Measurements from ENCODE around the gene LIN28B.
"Not testable (repeated sequence)": the region's sequence is repeated elsewhere in the genome, so short reads cannot be mapped to it uniquely, and the experiment has no call there.

LIN28B gene

DNA sequence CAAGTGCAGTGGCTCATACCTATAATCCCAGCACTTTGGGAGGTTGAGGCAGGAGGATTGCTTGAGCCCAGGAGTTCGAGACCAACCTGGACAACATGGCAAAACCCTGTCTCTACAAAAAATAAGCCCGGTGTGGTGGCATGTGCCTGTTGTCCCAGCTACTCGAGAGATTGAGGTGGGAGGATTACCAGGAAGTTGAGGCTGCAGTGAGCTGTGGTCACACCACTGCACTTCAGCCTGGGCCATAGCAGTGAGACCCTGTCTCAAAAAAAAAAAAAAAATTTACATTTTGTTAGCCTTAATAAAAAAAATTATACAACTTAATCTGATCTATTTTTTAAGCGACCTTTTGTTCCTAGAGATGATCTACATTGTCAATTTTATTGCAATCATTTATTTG is 56.6 kb downstream of the LIN28B start:
- H3K4me3 ChIP-seq (ENCODE audit: low read length in 2 of 2); H3K36me3 ChIP-seq (ENCODE audit: control insufficient read depth in 2 of 2, insufficient read depth in 2 of 2, low read length in 2 of 2); H3K4me1 ChIP-seq (ENCODE audit: control insufficient read depth in 2 of 2, insufficient read depth in 2 of 2, low read length in 2 of 2); H3K27ac ChIP-seq (ENCODE audit: low read depth in 2 of 2, low read length in 2 of 2); H3K9me3 ChIP-seq (ENCODE audit: control insufficient read depth in 2 of 2, low read length in 2 of 2); H3K27me3 ChIP-seq (ENCODE audit: control insufficient read depth in 2 of 2, insufficient read depth in 2 of 2, low read length in 2 of 2); H3K9ac ChIP-seq (ENCODE audit: low read depth in 1 of 2, low read length in 2 of 2): not testable (repeated sequence)

DNA sequence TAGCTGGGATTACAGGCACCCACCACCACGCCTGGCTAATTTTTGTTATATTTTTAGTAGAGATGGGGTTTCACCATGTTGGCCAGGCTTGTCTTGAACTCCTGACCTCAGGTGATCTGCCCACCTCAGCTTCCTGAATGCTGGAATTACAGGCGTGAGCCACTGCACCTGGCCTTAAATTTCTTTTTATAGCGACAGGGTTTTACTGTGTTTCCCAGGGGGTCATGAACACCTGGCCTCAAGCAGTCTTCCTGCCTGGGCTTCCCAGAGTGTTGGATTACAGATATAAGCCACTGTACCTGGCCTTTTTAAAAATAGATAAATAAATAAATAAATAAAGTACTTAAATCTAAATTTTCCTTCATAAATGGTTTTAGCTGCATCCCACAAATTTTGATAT is 57.5 kb downstream of the LIN28B start:
- Histone ChIP-seq H3K9me3 (ENCODE audit: control insufficient read depth in 2 of 2, low read length in 2 of 2) (no peaks in the 10 kb centered on the region), H3K4me3 (ENCODE audit: low read length in 2 of 2) (no peak overlapping the region), H3K4me1 (ENCODE audit: control insufficient read depth in 2 of 2, insufficient read depth in 2 of 2, low read length in 2 of 2) (no peaks in the 10 kb centered on the region), H3K27ac (ENCODE audit: low read depth in 2 of 2, low read length in 2 of 2) (no peak overlapping the region), H3K27me3 (ENCODE audit: control insufficient read depth in 2 of 2, insufficient read depth in 2 of 2, low read length in 2 of 2) (no peaks in the 10 kb centered on the region), H3K9ac (ENCODE audit: low read depth in 1 of 2, low read length in 2 of 2) (no peak overlapping the region), H3K36me3 (ENCODE audit: control insufficient read depth in 2 of 2, insufficient read depth in 2 of 2, low read length in 2 of 2) (no peaks in the 10 kb centered on the region)

DNA sequence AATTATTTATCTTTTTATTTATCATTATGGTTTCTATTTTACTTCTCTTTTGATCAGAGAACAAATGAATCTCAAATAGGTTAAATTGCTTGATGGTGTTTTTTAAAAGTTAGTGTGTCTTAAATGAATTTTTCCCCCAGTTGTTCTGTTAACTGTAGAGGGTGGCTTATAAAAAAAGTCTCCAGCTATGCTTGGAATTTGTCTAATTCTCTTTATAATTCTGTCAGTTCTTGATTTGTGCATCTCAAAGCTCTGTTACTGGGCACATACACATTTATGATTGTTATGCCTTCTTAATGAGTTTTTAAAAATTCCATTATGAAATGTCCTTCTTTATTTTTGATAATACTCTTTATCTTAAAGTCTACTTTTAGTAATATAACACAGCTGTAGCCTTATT is 58.0 kb downstream of the LIN28B start:
- Histone ChIP-seq H3K4me3 (ENCODE audit: low read length in 2 of 2) (no peak overlapping the region), H3K27me3 (ENCODE audit: control insufficient read depth in 2 of 2, insufficient read depth in 2 of 2, low read length in 2 of 2) (no peaks in the 10 kb centered on the region), H3K4me1 (ENCODE audit: control insufficient read depth in 2 of 2, insufficient read depth in 2 of 2, low read length in 2 of 2) (no peaks in the 10 kb centered on the region), H3K9me3 (ENCODE audit: control insufficient read depth in 2 of 2, low read length in 2 of 2) (no peaks in the 10 kb centered on the region), H3K36me3 (ENCODE audit: control insufficient read depth in 2 of 2, insufficient read depth in 2 of 2, low read length in 2 of 2) (no peaks in the 10 kb centered on the region), H3K27ac (ENCODE audit: low read depth in 2 of 2, low read length in 2 of 2) (no peak overlapping the region), H3K9ac (ENCODE audit: low read depth in 1 of 2, low read length in 2 of 2) (no peak overlapping the region)

DNA sequence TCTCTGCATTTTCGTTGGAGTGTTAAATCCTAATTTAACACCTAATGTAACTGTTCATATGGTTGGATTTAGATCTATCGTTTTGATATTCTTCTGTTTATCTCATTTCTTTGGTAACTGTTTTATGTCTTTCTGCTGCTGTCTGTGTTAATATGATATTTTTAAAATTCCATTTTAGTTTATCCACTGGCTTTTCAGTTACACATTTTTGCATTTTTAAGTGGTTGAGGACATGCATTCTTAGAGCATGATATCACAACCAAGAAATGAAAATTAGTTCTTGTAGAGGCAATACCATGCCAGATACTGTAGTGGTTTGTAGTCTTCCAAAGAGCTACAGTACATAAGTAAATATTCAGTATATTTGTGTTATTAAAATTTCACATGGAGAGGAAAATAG is 58.6 kb downstream of the LIN28B start:
- no peak overlapping the region for H3K4me3 ChIP-seq (ENCODE audit: low read length in 2 of 2)
- H3K27me3 ChIP-seq (ENCODE audit: control insufficient read depth in 2 of 2, insufficient read depth in 2 of 2, low read length in 2 of 2) = no peaks in the 10 kb centered on the region
- no peak overlapping the region for H3K27ac ChIP-seq (ENCODE audit: low read depth in 2 of 2, low read length in 2 of 2)
- H3K36me3 ChIP-seq (ENCODE audit: control insufficient read depth in 2 of 2, insufficient read depth in 2 of 2, low read length in 2 of 2) = no peaks in the 10 kb centered on the region
- no peak overlapping the region for H3K9ac ChIP-seq (ENCODE audit: low read depth in 1 of 2, low read length in 2 of 2)
- no peaks in the 10 kb centered on the region for H3K4me1 ChIP-seq (ENCODE audit: control insufficient read depth in 2 of 2, insufficient read depth in 2 of 2, low read length in 2 of 2)
- H3K9me3 ChIP-seq (ENCODE audit: control insufficient read depth in 2 of 2, low read length in 2 of 2) = no peaks in the 10 kb centered on the region

DNA sequence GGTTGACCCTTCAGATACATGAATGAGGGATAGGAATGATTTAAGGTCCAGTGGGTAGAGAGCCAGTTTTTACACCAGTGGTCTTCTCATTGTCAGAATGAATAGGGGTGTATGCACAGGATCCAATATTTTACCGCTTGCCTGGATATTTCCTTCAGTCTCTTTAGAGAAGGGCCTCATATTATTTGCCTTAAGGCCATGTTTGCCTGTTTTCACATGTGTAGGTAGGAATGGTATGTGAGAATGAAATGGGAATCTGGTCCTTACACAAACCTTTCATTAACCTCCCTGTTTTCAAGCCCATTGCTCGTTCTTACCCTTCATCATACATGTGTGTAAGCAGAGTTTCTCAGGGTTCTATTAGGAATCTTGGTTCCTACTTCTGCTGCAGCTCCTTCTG is 62.4 kb downstream of the LIN28B start:
- H3K9me3 ChIP-seq (ENCODE audit: control insufficient read depth in 2 of 2, low read length in 2 of 2) = no peaks in the 10 kb centered on the region
- H3K4me1 ChIP-seq (ENCODE audit: control insufficient read depth in 2 of 2, insufficient read depth in 2 of 2, low read length in 2 of 2) = no peaks in the 10 kb centered on the region
- no peak overlapping the region for H3K4me3 ChIP-seq (ENCODE audit: low read length in 2 of 2)
- H3K27me3 ChIP-seq (ENCODE audit: control insufficient read depth in 2 of 2, insufficient read depth in 2 of 2, low read length in 2 of 2) = no peaks in the 10 kb centered on the region
- H3K9ac ChIP-seq (ENCODE audit: low read depth in 1 of 2, low read length in 2 of 2) = no peak overlapping the region
- H3K27ac ChIP-seq (ENCODE audit: low read depth in 2 of 2, low read length in 2 of 2) = no peak overlapping the region
- H3K36me3 ChIP-seq (ENCODE audit: control insufficient read depth in 2 of 2, insufficient read depth in 2 of 2, low read length in 2 of 2) = no peaks in the 10 kb centered on the region

DNA sequence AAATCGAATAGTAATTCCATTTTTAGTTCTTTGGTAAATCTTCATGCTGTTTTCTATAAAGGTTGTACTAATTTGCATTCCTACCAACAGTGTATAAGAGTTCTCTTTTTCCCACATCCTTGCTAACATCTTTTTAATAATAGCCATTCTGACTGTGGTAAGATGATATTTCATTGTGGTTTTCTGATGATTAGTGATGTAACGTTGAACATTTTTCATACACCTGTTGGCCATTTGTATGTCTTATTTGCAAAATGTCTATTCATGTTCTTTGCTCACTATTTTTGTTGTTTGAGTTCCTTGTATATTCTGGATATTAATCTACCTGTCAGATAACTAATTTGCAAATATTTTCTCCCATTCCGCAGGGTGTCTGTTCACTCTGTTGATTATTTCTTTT is 64.5 kb downstream of the LIN28B start:
- no peaks in the 10 kb centered on the region for H3K4me1 ChIP-seq (ENCODE audit: control insufficient read depth in 2 of 2, insufficient read depth in 2 of 2, low read length in 2 of 2)
- no peak overlapping the region for H3K27ac ChIP-seq (ENCODE audit: low read depth in 2 of 2, low read length in 2 of 2)
- H3K36me3 ChIP-seq (ENCODE audit: control insufficient read depth in 2 of 2, insufficient read depth in 2 of 2, low read length in 2 of 2) = no peaks in the 10 kb centered on the region
- H3K9ac ChIP-seq (ENCODE audit: low read depth in 1 of 2, low read length in 2 of 2) = no peak overlapping the region
- no peaks in the 10 kb centered on the region for H3K9me3 ChIP-seq (ENCODE audit: control insufficient read depth in 2 of 2, low read length in 2 of 2)
- H3K27me3 ChIP-seq (ENCODE audit: control insufficient read depth in 2 of 2, insufficient read depth in 2 of 2, low read length in 2 of 2) = no peaks in the 10 kb centered on the region
- no peak overlapping the region for H3K4me3 ChIP-seq (ENCODE audit: low read length in 2 of 2)

DNA sequence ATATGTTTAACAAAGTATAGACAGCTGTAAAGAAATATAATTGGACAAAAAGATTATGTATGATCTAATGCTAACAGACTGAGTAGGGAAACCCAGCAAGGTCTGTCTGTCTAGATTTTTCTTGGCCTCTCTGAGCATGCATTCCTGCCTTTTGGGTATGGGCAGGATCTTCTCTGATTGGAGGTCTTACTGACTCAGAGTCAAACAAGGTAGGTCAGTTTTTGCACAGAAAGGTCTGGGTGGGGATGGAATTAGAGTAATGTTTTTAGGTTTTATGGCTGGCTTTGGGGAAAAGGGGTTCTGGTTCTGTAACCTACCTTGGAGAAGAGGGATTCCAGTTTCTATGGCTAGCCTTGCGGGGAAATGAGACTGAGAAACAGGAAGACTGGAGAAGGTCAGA is 65.5 kb downstream of the LIN28B start:
- no peaks in the 10 kb centered on the region for H3K4me1 ChIP-seq (ENCODE audit: control insufficient read depth in 2 of 2, insufficient read depth in 2 of 2, low read length in 2 of 2)
- no peaks in the 10 kb centered on the region for H3K9me3 ChIP-seq (ENCODE audit: control insufficient read depth in 2 of 2, low read length in 2 of 2)
- H3K27me3 ChIP-seq (ENCODE audit: control insufficient read depth in 2 of 2, insufficient read depth in 2 of 2, low read length in 2 of 2) = no peaks in the 10 kb centered on the region
- no peaks in the 10 kb centered on the region for H3K36me3 ChIP-seq (ENCODE audit: control insufficient read depth in 2 of 2, insufficient read depth in 2 of 2, low read length in 2 of 2)
- no peak overlapping the region for H3K4me3 ChIP-seq (ENCODE audit: low read length in 2 of 2)
- no peak overlapping the region for H3K9ac ChIP-seq (ENCODE audit: low read depth in 1 of 2, low read length in 2 of 2)
- no peak overlapping the region for H3K27ac ChIP-seq (ENCODE audit: low read depth in 2 of 2, low read length in 2 of 2)

DNA sequence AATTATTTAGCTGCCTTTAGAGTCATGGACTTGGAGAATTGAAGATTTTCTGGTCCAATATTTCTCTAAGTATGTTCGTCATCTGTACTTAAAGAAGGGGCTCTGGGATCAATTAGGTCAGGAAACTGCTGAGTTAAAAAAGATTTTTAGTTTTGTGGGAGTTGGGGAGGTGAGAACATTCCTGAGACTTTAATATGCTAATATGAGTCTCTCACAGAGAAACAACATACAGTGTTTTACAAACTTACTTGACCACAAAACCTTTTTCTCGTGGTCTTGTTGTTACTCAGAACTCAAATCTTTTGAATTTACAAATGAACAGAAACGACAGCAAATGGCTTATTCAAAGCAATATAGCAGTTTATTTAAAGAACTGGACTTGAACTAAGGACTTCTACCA is 67.9 kb downstream of the LIN28B start:
- H3K9me3 ChIP-seq (ENCODE audit: control insufficient read depth in 2 of 2, low read length in 2 of 2) = no peaks in the 10 kb centered on the region
- no peaks in the 10 kb centered on the region for H3K27me3 ChIP-seq (ENCODE audit: control insufficient read depth in 2 of 2, insufficient read depth in 2 of 2, low read length in 2 of 2)
- no peaks in the 10 kb centered on the region for H3K4me1 ChIP-seq (ENCODE audit: control insufficient read depth in 2 of 2, insufficient read depth in 2 of 2, low read length in 2 of 2)
- no peak overlapping the region for H3K4me3 ChIP-seq (ENCODE audit: low read length in 2 of 2)
- H3K27ac ChIP-seq (ENCODE audit: low read depth in 2 of 2, low read length in 2 of 2) = no peak overlapping the region
- no peak overlapping the region for H3K9ac ChIP-seq (ENCODE audit: low read depth in 1 of 2, low read length in 2 of 2)
- H3K36me3 ChIP-seq (ENCODE audit: control insufficient read depth in 2 of 2, insufficient read depth in 2 of 2, low read length in 2 of 2) = no peaks in the 10 kb centered on the region

DNA sequence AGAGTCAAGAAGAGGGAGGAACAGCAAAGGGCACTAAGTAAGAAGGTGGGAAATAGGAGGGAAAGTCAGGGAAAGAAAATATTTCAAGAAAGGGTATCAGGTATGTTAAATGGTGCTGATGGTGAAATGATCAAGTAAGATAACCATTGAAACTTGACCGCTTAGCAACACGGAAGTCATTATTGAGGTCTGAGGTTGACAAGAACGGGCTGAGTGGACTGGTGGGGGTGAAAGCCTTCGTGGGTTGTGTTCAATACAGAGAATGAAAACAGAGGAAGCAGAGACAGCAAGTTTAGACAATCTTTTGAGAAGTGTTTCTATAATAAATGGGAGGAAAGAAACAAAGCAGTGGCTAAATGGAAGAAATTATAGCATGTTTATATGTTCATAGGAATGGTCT is 72.0 kb downstream of the LIN28B start:
- no peak overlapping the region for H3K9ac ChIP-seq (ENCODE audit: low read depth in 1 of 2, low read length in 2 of 2)
- no peak overlapping the region for H3K4me3 ChIP-seq (ENCODE audit: low read length in 2 of 2)
- H3K36me3 ChIP-seq (ENCODE audit: control insufficient read depth in 2 of 2, insufficient read depth in 2 of 2, low read length in 2 of 2) = no peaks in the 10 kb centered on the region
- H3K4me1 ChIP-seq (ENCODE audit: control insufficient read depth in 2 of 2, insufficient read depth in 2 of 2, low read length in 2 of 2) = no peaks in the 10 kb centered on the region
- H3K9me3 ChIP-seq (ENCODE audit: control insufficient read depth in 2 of 2, low read length in 2 of 2) = no peaks in the 10 kb centered on the region
- H3K27ac ChIP-seq (ENCODE audit: low read depth in 2 of 2, low read length in 2 of 2) = no peak overlapping the region
- no peaks in the 10 kb centered on the region for H3K27me3 ChIP-seq (ENCODE audit: control insufficient read depth in 2 of 2, insufficient read depth in 2 of 2, low read length in 2 of 2)

DNA sequence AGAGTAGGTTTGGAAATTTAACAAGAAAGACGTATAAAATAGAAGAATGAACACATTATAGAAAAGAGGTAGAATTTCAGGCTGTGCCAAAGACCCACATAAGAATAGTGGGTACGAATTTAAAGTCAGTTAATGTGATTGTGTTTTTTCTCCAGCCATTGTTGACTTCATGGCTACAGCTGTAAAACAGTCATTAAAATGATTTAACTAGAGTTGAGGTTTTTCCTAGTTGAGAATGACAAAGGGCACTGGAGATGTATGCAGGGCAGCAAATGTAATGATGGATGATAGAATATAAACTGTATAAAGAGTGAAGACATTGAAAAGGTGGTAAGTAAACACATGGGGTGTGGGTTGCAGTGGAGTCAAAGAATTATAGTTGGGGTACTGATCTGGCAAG is 72.7 kb downstream of the LIN28B start:
- H3K4me3 ChIP-seq (ENCODE audit: low read length in 2 of 2) = no peak overlapping the region
- H3K4me1 ChIP-seq (ENCODE audit: control insufficient read depth in 2 of 2, insufficient read depth in 2 of 2, low read length in 2 of 2) = no peaks in the 10 kb centered on the region
- H3K9ac ChIP-seq (ENCODE audit: low read depth in 1 of 2, low read length in 2 of 2) = no peak overlapping the region
- H3K27me3 ChIP-seq (ENCODE audit: control insufficient read depth in 2 of 2, insufficient read depth in 2 of 2, low read length in 2 of 2) = no peaks in the 10 kb centered on the region
- no peak overlapping the region for H3K27ac ChIP-seq (ENCODE audit: low read depth in 2 of 2, low read length in 2 of 2)
- H3K9me3 ChIP-seq (ENCODE audit: control insufficient read depth in 2 of 2, low read length in 2 of 2) = no peaks in the 10 kb centered on the region
- no peaks in the 10 kb centered on the region for H3K36me3 ChIP-seq (ENCODE audit: control insufficient read depth in 2 of 2, insufficient read depth in 2 of 2, low read length in 2 of 2)

DNA sequence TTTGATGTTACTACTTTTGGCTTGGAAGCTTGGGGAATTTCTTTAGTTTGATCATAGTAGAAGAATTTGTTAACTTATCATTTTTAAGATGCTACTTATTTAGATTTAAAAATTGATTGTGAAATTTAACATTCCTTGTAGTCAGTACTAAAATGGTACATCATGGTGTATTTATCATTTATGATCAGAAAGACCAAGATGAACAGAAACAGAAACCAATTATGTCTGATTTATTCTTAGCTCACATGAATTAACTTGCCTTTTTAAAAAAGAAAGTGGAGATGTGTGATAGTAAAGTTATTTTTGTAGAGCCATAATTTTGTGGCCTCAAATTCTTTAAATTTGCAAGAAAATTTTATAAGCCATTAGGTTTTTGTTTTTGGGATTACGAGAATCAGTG is 77.6 kb downstream of the LIN28B start:
- Histone ChIP-seq H3K9ac (ENCODE audit: low read depth in 1 of 2, low read length in 2 of 2) (no peak overlapping the region), H3K36me3 (ENCODE audit: control insufficient read depth in 2 of 2, insufficient read depth in 2 of 2, low read length in 2 of 2) (no peaks in the 10 kb centered on the region), H3K4me1 (ENCODE audit: control insufficient read depth in 2 of 2, insufficient read depth in 2 of 2, low read length in 2 of 2) (no peaks in the 10 kb centered on the region), H3K27me3 (ENCODE audit: control insufficient read depth in 2 of 2, insufficient read depth in 2 of 2, low read length in 2 of 2) (no peaks in the 10 kb centered on the region), H3K4me3 (ENCODE audit: low read length in 2 of 2) (no peak overlapping the region), H3K27ac (ENCODE audit: low read depth in 2 of 2, low read length in 2 of 2) (no peak overlapping the region), H3K9me3 (ENCODE audit: control insufficient read depth in 2 of 2, low read length in 2 of 2) (no peaks in the 10 kb centered on the region)
